Measurements from ENCODE around the gene CCBE1.

DNA sequence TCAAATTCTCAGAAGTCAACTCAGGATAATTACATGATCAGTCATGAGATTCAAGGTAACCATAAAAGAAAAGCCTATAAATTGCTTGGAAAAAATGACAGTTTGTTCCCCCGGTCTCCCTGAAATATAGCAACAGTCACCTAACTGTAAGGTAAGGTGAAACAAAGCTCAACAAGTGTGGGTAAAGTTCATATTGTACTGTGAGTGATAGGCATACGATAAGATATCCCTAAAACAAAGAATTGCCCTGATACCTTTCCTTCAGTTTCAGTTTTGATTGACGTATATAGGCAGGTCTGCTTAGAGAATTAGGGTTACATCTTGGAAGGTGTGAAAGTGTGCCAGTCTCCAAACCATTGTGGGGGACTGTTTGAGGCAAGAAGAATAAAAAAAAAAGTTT lies 4.0 kb upstream of the CCBE1 start:
- TF ChIP-seq POLR2A (IDR thresholded peaks at IDR 0.05; ENCODE audit: low read length), result no peak
- no peak for TF ChIP-seq GATA1 (IDR thresholded peaks at IDR 0.05; ENCODE audit: low read depth, low read length)

Measured in erythroblast (primary cell).